ENCODE data around the gene SOX10.

SOX10 gene

GRCh38 chr22:38016182-38017151, 32.1 kb upstream of the SOX10 start:
- DNase-seq, result no peak

DNA sequence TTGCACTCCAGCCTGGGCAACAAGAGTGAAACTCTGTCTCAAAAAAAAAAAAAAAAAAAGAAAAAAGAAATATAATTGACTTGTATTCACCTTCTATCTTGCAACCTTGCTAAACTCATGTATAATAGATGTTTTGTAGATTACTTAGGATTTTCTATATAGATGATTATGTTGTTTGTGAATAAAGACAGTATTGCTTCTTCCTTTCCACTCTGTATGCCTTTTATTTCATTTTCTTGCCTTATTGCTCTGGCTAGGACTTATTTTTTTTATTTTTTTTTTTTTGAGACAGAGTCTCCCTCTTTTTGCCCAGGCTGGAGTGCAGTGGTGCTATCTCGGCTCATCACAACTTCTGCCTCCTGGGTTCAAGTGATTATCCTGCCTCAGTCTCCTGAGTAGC, 29.7 kb upstream of the SOX10 start:
- no peak for DNase-seq

DNA sequence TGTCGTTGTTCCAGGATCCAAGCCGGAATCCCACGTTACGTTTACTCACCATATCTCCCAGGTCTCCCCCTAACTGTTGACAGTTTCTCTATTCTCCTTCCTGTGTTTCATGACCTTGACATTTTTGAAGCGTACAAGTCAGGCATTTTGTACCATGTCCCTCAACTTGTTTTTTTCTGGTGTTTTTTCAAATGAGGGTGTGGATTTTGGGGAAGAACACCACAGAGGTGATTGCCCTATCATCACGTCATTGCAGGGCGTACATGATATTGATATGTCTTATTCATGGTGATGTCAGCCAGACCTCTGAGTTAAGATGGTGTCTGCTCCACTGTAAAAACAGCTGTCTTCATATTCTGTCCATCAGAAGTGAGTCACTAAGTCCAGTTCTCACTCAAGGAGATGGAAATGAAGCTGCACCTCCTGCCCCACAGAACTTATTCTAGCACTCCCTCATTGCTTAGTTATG, 28.3 kb upstream of the SOX10 start:
- no peak for DNase-seq

- DNase-seq, result peak; percentile 26
Measured at GRCh38 chr22:38009000-38009806, 24.8 kb upstream of the SOX10 start.

GRCh38 chr22:38007330-38007902, 23.1 kb upstream of the SOX10 start:
- DNase-seq, result no peak

DNA sequence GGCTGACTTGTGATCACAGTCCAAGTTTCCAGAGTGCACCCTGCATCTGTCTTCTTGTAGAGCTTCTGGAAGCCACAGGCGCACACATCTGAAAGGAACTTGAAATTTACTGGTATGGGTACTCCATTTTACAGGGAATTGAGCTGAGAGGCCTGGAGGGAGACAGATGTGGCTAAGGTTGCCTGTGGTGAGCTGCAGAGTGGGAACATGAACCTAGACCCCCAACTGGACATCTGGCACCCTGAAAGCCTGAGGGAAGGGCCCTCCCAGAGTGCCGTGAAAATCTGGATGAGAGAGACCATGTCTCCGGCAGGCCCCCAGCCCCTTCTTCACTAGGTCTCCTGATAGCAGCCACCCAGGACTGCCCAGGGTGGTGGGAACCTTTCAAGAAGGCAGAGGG, 22.6 kb upstream of the SOX10 start:
- DNase-seq, result no peak

DNA sequence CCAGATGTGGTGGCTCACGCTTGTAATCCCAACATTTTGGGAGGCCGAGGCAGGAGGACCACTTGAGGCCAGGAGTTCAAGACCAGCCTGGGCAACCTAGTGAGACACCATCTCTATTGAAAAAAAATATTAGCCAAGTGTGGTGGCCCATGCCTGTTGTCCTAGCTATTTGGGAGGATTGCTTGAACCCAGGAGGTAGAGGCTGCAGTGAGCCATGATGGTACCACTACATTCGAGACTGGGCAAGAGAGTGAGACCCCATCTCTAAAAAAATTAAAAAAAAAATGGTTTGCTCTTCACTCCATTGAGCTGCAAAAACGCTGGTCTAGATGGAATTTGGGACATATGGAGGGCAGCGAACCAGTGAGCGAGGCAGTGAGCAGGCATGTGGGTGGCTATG, 21.6 kb upstream of the SOX10 start:
- DNase-seq, result no peak

DNA sequence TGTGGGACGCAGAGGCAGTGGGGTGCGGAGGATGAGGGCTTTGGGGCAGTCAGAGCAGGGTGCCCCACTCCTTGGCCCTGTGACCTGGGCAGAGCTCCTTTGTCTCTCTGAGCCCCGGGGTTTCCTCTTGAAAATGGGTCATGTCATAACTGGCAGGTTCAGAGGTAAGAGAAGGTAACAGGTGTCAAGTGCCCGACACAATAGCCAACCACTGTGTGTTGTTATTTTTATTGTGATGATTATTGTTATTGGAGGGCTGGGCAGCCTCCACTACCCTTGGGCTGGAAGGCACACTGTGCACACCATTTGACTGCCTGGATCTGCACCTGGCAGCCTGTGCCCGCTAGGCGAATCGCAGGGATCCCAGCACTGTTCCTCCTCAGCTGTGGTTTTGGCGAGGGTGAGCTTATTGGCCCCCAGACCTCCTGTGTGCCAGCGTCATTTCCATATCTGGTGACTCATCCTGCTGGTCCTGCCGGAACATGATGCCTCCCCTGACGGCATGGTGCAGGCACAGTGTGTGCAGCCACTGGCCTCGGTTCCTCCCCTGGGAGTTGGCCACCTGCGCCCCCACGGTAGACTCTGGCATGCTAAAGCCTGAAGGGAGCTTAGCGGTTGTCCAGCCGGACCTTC, 15.4 kb upstream of the SOX10 start:
- DNase-seq, result no peak

- DNase-seq, result no peak
Measured at GRCh38 chr22:37999236-37999635, 14.9 kb upstream of the SOX10 start.

DNA sequence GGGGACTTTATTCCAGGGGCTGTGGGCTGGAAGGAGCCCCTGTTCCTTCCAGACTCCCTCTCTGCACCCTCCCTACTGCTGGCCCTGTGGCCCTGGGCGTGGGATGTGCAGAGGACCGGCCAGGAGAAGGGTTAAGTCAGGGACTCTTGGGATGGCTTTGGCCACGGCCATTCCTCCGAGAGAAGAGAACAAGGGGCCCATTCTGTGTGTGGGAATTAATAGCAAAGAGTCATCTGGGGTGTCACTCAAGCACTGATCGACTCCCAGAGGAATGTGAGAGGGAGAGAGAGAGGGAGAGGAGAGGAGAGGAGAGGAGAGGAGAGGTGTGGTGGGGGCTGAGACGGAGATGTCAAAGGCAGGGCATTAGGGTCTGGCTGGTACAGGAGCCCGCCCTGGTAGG, 14.2 kb upstream of the SOX10 start:
- DNase-seq, result no peak

- no peak for DNase-seq
Measured at GRCh38 chr22:37996515-37997246, 12.3 kb upstream of the SOX10 start.

DNA sequence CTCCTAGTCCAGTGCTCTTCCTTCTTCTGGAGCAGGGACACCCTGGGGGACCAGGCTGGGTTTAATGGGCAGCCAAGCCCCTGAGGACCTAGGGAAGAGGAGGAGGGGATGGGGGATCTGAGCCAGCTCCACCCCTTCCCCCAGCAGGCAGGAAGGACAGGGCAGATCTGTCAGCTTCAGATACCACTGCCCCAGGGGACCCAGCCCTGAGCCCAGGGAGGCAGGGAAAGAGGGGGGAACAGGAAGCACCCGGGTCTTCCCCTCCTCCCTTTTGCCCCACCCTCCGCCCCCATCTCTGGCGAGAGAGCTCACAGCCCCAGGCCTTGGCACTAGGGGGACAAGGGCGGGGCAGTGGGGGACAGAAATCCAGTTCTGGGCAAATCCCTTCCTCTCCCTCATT, 11.7 kb upstream of the SOX10 start:
- DNase-seq, result no peak

DNA sequence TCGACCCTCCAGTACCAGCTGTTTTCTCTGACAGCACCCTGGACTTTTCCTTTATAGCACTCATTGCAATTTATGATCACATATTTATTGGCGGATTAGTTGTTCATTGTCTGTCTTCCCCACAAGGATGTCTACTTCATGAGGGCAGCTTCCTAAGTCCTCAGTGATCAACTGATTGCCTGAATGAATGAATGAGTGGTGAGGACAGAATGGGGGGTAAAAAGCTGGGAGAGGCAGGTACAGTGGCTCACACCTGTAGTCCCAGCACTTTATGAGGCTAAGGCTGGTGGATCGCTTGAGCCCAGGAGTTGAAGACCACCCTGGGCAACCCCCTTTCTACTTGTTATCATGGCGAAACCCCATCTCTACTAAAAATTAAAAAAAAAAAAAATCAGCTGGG, 11.1 kb upstream of the SOX10 start:
- no peak for DNase-seq

DNA sequence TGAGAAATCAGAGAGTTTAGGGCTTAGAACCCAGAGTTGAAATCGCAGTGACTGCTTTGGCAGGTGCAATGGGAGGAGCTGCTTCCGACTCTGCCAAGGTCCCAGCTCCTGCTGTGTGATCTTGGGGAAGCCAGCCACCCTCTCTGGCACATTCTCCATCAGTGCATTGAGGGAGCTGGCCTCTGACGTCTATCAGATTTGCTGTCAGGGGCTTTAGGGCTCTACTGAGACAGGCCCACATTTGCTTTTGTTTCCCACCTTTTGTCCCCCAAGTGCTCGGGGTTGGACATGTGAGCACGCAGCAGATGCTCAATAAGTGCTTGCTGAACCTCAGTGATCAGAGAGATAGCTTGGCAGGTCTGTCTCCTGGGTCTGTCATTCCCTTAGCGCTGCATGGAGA, 10.6 kb upstream of the SOX10 start:
- no peak for DNase-seq

DNA sequence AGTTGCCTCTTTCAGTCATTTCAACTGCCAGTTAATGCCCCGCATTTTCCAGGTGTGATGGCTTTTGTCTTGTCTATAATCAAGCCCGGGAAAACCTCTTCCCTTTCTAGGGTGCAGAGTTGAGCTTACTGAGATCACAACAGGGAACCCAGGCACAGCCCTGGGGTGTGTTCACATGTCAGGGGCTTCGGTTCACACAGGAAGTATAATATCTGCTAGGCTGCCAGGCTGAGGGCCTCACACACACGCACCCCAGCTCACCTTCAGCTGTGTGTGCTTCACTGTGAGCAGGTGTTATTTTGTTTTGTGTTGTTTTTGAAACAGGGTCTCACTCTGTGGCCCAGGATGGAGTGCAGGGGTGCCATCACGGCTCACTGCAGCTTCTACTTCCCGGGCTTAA, 9.7 kb upstream of the SOX10 start:
- DNase-seq, result no peak

- DNase-seq, result no peak
Measured at GRCh38 chr22:37991731-37992442, 7.5 kb upstream of the SOX10 start.

DNA sequence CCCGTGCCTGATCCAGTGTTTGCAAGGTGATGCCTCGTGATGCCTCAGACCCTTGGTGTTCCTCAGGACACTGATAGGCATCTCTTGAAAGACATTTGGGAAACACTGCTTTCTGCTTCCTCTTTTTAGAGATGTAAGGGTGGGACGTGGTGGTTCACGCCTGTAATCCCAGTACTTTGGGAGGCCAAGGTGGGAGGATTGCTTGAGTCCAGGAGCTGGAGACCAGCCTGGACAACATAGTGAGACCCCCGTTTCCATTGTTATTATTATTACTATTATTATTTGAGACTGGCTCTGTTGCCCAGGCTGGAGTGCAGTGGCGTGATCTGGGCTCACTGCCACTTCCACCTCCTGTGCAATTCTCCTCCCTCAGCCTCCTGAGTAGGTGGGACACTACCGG, 6.5 kb upstream of the SOX10 start:
- no peak for DNase-seq

GRCh38 chr22:37990301-37990700, 5.9 kb upstream of the SOX10 start:
- DNase-seq, result no peak

GRCh38 chr22:37989146-37990045, 5.0 kb upstream of the SOX10 start:
- no peak for DNase-seq

- DNase-seq, result no peak
Measured at GRCh38 chr22:37986371-37986770, 2.0 kb upstream of the SOX10 start.
